ENCODE measurements around the gene SLC5A10.
"Not testable (repeated sequence)": the region's sequence is repeated elsewhere in the genome, so short reads cannot be mapped to it uniquely, and the experiment has no call there.

The SLC5A10 gene

DNA sequence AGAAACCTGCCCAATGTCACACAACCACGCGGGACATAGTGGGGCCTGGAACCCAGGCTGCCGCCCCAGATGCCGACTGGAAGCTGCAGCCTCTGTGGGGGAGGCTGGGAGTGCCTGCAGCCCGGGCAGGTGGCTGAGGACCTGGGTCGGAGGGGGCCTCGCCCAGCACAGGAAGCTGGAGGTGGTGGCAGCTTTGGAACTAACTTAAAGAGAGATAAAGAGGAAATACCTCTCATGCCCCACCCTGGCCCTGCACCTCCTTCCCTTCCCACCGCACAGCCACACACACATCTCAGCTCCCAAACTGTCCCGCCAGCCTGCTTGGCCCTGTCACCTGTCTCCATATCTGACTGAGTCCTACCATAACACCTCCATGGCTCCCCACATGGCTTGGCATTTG lies 88.4 kb downstream of the SLC5A10 start:
- not testable (repeated sequence) for DNase-seq (ENCODE audit: low read depth in 2 of 2)

DNA sequence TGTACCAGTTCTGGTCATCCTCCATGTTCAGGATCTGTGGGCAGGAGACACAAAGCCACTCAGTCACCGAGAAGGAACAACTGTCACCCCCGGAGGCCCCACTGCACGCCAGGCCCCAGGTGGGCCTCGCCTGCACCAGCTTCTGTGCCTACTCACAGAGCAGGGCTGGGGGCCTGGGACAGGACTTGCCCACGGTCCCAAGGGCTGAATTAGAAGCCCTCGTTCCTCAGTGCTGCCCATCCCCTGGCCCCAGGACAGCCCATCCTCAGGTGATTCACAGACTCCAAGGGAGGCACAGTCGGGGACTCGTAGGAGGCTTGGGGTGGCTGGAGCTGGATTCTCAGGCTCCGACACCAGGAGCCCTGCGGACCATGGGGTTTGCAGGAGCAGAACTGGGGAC lies 89.9 kb downstream of the SLC5A10 start:
- DNase-seq (ENCODE audit: low read depth in 2 of 2): not testable (repeated sequence)

DNA sequence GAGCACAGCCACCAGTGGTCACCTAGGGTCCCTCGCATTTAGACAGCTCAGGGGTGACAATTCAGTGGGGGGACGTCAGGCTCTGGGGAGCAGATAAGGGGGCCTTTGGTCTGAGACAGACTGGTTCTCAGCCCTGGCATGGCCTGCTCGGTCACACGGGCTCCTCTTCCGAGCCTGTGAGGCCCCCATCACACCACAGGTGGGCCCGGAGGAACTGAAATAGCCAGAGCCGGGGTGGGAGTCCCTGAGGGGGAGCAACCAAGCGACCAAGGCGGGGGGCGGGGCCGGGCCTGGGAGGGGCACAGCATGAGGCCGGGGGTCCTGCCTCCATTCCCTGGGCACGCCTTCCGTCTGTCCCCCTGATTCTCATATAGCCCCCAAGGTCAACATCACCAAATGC lies 90.4 kb downstream of the SLC5A10 start:
- DNase-seq (ENCODE audit: low read depth in 2 of 2): not testable (repeated sequence)

DNA sequence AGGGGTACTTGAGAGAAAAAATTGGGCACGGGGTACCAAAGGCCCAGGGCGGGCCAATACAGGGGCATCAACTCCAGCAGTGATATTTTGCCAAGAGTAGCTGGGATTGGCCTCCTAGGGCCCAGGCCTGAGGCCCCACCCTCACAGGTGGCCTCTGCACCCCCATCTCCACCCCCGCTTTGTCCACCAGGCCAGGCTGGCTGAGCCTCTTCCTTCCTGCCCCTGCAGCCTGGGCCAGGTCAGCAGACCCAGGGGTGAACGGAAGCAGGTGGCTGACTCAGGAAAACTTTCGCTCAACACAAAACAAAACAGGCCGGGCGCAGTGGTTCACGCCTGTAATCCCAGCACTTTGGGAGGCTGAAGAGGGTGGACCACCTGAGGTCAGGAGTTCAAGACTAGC lies 91.1 kb downstream of the SLC5A10 start:
- not testable (repeated sequence) for DNase-seq (ENCODE audit: low read depth in 2 of 2)

DNA sequence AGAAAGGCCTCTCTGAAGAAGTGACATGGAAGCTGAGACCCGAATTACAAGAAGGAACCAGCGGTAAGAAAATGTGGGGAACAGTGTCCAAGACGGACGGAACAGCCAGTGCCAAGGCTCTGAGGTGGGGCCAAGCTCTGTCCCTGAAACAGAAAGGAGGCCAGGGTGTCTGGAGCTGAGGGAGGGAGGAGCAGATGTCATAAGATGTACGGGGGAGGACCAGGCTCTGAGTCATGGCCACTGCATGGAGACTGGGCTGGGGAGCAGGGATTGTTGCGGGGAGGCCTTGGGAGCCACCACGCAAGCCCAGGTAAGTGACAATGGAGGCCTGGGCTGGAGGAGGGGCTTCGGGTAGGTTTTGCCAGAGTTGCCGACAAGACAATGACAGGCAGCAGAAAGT lies 92.7 kb downstream of the SLC5A10 start:
- not testable (repeated sequence) for DNase-seq (ENCODE audit: low read depth in 2 of 2)

DNA sequence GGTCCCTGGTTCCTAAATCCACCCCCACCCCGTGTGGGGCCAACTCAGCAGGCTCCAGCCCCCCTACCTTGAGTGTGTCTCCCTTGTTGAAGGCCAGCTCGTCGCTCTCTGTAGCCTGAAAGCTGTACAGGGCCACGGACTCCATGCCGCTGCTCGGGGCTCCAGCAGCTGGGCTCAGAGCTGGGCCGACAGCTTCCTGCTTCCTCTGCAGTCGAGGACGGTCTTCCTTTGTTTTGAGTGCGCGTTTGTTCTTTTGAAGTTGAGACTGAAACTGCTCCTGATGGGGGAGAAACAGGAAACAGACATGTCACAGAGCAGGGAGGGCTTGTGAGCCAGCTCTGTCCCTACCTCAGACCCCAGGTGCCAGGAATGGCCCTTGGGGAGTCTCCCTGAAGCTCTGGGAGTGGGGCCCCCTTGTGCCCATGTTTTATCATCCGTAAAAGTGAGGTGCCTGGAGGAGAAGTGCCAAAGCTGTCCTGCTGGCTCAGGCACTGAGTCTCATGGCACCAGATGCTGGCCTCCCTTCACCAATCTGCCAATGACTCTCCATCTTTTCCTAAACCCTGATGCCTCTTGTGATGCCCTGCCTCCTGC lies 94.9 kb downstream of the SLC5A10 start, which contains the start of gene GRAP:
Gene GRAP (minus strand): TSS at position 176 of the 594 bp plus-strand sequence. CDS start 31 bp downstream, at position 145.
- DNase-seq (ENCODE audit: low read depth in 2 of 2): not testable (repeated sequence)

DNA sequence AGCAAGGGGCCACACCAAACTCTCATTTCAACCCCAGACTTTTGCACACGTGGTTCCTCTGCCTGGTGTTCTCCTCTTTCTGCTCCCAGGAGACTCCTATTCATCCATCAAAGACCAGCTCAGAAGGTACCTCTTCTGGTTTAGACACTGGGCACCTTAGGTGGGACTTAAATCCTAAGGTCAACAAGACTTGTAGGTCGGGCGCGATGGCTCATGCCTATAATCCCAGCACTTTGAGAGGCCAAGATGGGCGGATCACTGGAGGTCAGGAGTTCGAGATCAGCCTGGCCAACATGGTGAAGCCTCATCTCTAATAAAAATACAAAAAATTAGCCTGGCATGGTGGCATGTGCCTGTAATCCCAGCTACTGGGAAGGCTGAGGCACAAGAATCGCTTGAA lies 95.5 kb downstream of the SLC5A10 start:
- not testable (repeated sequence) for DNase-seq (ENCODE audit: low read depth in 2 of 2)

DNA sequence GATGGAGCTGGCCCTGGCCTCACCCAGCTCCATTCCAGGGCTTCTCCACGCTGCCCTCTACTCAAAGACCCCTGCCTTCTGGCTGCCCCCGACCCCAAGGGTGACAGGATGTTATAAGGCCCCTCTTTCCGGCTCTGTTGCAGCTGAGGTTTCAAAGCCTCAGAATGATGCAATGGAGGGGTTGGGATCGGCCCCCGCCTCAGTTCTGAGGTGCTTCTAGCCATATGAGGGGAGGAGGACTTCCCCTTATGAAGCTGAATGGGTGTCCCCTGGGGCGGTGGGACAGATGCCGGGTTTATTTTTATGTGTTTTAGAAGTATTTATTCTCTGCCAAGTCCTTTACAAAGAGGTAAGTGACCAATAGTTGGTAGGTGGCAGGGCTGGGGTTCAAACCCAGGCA lies 96.9 kb downstream of the SLC5A10 start:
- DNase-seq (ENCODE audit: low read depth in 2 of 2): not testable (repeated sequence)

DNA sequence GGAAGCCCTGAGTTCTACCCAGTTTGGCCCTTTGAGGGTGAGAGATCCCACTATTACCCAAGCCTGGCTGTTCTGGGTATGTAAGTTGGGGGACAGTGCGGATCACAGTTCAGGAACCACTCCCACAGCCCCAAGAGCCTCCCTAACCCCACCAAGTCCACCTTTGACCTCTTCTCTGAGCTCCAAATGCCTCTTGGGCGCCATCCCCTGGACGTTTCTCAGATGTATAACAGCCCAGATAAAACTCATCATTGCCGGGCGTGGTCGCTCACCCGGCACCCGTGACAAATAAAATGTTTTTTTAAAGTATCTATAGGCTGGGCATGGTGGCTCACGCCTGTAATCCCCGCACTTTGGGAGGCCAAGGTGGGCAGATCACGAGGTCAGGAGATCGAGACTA lies 103.5 kb downstream of the SLC5A10 start:
- not testable (repeated sequence) for DNase-seq (ENCODE audit: low read depth in 2 of 2)

DNA sequence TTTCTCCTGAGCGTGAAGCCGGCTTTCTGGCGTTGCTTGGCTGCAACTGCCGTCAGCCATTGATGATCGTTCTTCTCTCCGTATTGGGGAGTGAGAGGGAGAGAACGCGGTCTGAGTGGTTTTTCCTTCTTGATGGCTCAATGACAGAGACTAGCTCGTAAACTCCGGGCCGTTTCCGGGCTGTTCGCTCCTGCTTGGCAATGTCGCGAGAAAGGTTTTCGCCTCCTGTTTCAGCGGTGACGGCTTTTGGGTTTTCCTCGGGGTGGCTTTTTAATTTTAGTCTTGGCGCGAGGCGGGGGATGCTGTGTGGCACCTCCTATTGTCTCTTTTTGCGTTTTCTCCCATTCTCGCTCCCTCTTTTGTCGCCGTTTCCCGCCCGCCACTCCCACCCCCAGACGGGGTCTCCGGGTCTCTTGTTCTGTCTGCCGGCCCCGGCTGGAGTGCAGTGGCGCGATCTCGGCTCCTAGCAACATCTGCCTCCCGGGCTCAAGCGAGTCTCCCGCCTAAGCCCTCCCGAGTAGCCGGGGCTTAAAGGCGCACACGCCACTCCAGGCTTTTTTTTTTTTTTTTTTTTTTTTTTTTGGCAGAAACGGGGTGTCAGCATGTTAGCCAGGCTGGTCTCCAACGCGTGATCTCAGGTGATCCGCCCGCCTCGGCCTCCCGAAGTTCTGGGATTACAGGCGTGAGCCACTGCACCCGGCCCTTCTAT lies 110.2 kb downstream of the SLC5A10 start:
- peak in 1 of 2 donors; percentile 77 for DNase-seq (ENCODE audit: low read depth in 2 of 2)

DNA sequence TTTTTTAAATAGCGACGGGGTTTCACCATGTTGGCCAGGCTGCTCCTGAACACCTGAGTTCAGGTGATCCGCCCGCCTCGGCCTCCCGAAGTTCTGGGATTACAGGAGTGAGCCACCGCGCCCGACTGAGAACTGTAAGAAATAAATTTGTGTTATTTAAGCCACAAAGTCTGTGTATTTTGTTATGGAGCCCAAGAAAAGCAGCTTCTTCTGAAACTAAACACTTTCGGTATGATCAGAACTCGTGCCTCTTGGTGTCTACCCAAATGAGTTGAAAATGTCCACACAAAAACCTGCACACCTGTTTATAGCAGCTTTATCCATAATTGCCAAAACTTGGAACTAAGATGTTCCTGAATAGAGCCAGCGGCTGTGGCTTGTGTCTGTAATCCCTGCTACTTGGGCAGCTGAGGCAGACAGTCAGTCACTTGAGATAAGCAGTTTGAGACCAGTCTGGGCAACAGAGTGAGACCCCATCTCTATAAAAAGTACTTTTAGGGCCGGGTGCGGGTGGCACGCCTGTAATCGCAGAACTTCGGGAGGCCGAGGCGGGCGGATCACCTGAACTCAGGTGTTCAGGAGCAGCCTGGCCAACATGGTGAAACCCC lies 110.9 kb downstream of the SLC5A10 start:
- not testable (repeated sequence) for DNase-seq (ENCODE audit: low read depth in 2 of 2)

DNA sequence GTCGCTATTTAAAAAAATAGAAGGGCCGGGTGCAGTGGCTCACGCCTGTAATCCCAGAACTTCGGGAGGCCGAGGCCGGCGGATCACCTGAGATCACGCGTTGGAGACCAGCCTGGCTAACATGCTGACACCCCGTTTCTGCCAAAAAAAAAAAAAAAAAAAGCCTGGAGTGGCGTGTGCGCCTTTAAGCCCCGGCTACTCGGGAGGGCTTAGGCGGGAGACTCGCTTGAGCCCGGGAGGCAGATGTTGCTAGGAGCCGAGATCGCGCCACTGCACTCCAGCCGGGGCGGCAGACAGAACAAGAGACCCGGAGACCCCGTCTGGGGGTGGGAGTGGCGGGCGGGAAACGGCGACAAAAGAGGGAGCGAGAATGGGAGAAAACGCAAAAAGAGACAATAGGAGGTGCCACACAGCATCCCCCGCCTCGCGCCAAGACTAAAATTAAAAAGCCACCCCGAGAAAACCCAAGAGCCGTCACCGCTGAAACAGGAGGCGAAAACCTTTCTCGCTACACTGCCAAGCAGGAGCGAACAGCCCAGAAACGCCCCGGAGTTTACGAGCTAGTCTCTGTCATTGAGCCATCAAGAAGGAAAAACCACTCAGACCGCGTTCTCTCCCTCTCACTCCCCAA lies 111.5 kb downstream of the SLC5A10 start:
- peak; percentile 62 to 75 for DNase-seq (ENCODE audit: low read depth in 2 of 2)

DNA sequence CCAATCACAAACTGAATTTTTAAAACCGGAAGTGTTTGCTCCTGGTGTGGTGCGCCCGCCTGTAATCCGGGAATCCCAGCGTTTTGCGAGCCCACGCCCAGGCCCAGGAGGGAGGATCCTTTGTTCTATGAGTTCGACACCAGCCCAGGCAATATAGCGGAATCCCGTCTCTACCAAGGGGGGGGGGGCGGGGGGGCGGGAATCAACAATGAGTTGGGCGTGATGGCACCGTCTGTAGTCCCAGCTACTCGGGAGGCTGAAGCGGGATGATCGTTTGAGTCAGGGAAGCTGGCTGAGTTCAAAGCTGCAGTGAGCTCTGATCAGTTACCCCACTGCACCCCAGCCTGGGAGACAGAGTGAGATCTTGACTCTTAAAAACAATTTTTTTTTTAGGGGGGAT lies 112.4 kb downstream of the SLC5A10 start:
- not testable (repeated sequence) for DNase-seq (ENCODE audit: low read depth in 2 of 2)

DNA sequence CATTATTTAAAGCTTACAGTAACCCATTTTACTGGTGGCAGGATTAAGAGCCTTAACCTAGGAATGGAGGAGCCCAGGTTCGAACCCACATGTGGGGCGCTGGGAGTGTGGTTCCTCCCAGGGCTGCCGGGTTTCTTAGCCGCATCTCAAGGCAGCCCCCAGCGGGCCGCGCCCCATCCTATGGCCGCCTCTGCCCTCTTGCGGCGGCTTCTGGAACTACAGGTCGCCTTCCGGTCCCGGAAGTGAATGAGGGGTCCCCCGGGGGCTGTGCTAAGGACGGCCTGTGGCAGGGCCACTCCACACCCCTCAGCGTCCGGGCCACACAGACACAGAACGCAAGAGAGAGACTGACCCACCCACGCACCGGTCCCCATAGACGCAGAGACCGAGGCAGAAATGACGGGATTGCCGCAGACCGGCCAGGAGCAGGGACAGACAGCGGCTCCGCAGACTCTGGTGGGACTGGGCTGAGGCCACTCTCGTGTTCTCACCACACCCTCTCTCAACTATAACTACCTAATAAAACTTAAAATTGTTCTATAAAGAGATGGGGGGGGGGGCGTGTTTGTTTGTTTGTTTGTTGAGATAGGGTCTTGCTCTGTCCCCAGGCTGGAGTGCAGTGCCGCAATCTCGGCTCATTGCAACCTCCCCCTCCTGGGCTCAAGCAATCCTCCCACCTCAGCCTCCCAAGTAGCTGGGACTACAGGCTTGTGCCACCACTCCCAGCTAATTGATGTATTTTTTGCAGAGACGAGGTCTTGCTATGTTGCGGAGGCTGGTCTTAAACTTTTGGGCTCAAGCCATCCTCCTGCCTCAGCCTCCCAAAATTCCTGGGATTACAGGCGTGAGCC lies 118.6 kb downstream of the SLC5A10 start:
- DNase-seq (ENCODE audit: low read depth in 2 of 2): not testable (repeated sequence)
